Suprapubic skin (tissue), 4 donors: ENCODE results near the gene SRF.

ENCODE experiments used
- CTCF ChIP-seq, 2 donors: fragments of 200-600 bp in 1 of 2; fragments of 450-650 bp in 1 of 2; sonication (generic) in 1 of 2; IDR thresholded peaks; one replicate each; pipeline ENCODE4 v1.5.1; 2016 to 2019; ENCODE audit warnings: antibody characterized with exemption in 2 of 2, mild to moderate bottlenecking in 1 of 2, moderate library complexity in 1 of 2
- EP300 ChIP-seq: sonication (generic); formaldehyde crosslinking; IDR thresholded peaks from one replicate; pipeline ENCODE4 v1.6.1; 2017; ENCODE audit warnings: antibody characterized with exemption
- POLR2A ChIP-seq, 2 donors: fragments of 450-650 bp; IDR thresholded peaks; one replicate each; pipeline ENCODE4 v1.6.1; 2017; ENCODE audit warnings: antibody characterized with exemption in 2 of 2, mild to moderate bottlenecking in 2 of 2, moderate library complexity in 2 of 2
- POLR2AphosphoS5 ChIP-seq, 3 donors: sonication (generic); formaldehyde crosslinking; IDR thresholded peaks; one replicate each; pipeline ENCODE4 v1.6.1; 2017; ENCODE audit warnings: antibody characterized with exemption in 3 of 3

DNA sequence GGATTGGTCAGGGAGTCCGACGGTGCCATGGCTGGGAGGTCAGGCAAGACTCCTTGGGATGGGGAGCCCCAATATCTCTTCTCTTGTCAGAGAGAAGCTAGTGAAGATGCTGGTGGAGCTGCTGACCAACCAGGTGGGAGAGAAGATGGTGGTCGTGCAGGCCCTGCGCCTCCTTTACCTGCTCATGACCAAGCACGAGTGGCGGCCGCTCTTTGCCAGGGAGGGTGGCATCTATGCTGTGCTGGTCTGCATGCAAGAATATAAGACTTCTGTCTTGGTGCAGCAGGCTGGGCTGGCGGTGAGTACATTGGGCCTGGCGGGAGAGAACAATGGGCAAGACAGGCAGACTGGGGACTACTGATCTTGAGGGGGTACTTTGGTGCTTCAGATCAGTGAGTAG is 21.8 kb downstream of the SRF start:
- TF ChIP-seq CTCF (IDR thresholded peaks at IDR 0.05) (no peak), POLR2A (IDR thresholded peaks at IDR 0.05) (no peak), EP300 (no peak), POLR2AphosphoS5 (IDR thresholded peaks at IDR 0.05) (no peak)
